Lower leg skin (tissue), 3 donors: ENCODE measurements around the gene NKAIN2.

Source experiments
- CTCF ChIP-seq, 3 donors: fragments of 450-650 bp; IDR thresholded peaks; one replicate each; pipeline ENCODE4 v1.5.1; 2016; ENCODE audit warnings: antibody characterized with exemption in 3 of 3, mild to moderate bottlenecking in 3 of 3, moderate library complexity in 2 of 3
- POLR2A ChIP-seq, 2 donors: fragments of 450-650 bp; IDR thresholded peaks; one replicate each; pipeline ENCODE4 v1.6.1; 2016 to 2017; ENCODE audit warnings: antibody characterized with exemption in 2 of 2, mild to moderate bottlenecking in 1 of 2, moderate library complexity in 1 of 2

DNA sequence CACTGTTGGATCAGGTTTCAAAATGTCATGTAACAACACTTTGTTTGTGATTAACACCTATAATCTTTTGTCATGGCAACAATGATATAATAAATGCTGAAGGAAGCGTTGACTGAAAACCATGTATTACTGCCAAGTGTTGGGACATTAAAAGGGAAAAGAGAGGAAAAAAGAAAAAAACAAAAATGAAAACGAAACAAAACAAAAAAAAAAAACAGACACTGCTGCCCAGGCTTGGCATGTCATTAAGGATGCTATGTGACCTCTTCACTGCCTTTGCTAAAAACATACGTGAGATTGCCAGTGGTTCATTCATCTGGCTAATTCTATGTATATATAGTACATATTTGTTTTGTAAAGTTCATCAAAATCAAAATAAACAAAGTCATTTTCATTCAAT lies 641.9 kb downstream of the NKAIN2 start:
- TF ChIP-seq POLR2A (IDR thresholded peaks at IDR 0.05) (no peak), CTCF (IDR thresholded peaks at IDR 0.05) (no peak)
